Panc1 (cell line): ENCODE measurements around the gene MINK1.
A peak's percentile ranks its signal among the peaks of the same experiment; 100 is the strongest.

Experiments
- TF ChIP-seq, protein P1 (sequence below): fragments of 450-650 bp; IDR thresholded peaks from 2 replicates; pipeline ENCODE4 v1.5.1; 2017; ENCODE audit warnings: mild to moderate bottlenecking
- TF ChIP-seq, protein P2 (sequence below), 2 experiments: IDR thresholded peaks; 2 replicates each; pipeline ENCODE4 v1.6.1; 2011 to 2012; ENCODE audit warnings: low read depth in 2 of 2, control low read depth in 1 of 2, low read length in 1 of 2, mild to moderate bottlenecking in 1 of 2, moderate library complexity in 1 of 2; ENCODE audit not compliant: insufficient read depth in 1 of 2

DNA sequence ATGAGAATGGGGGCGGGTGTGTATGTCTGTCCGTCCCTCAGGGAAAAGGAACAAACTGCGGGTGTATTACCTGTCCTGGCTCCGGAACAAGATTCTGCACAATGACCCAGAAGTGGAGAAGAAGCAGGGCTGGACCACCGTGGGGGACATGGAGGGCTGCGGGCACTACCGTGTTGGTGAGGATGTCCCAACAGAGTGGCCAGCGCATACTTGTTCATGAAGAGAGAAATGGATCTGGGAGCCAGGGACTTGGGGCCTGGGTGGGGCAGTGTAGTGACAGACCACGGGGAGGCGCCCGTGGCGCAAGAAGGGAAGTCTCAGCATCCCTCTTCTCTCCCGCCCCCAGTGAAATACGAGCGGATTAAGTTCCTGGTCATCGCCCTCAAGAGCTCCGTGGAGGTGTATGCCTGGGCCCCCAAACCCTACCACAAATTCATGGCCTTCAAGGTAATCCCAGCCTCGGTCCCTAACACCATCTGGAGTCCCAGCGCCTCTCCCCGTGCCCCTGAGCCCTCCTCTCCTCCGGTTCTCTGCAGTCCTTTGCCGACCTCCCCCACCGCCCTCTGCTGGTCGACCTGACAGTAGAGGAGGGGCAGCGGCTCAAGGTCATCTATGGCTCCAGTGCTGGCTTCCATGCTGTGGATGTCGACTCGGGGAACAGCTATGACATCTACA lies 62.7 kb downstream of the MINK1 start:
- TF ChIP-seq, protein P1, sequence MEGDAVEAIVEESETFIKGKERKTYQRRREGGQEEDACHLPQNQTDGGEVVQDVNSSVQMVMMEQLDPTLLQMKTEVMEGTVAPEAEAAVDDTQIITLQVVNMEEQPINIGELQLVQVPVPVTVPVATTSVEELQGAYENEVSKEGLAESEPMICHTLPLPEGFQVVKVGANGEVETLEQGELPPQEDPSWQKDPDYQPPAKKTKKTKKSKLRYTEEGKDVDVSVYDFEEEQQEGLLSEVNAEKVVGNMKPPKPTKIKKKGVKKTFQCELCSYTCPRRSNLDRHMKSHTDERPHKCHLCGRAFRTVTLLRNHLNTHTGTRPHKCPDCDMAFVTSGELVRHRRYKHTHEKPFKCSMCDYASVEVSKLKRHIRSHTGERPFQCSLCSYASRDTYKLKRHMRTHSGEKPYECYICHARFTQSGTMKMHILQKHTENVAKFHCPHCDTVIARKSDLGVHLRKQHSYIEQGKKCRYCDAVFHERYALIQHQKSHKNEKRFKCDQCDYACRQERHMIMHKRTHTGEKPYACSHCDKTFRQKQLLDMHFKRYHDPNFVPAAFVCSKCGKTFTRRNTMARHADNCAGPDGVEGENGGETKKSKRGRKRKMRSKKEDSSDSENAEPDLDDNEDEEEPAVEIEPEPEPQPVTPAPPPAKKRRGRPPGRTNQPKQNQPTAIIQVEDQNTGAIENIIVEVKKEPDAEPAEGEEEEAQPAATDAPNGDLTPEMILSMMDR, result peak; percentile 62; the same call in 1 of the 2 replicates
- TF ChIP-seq, protein P2, sequence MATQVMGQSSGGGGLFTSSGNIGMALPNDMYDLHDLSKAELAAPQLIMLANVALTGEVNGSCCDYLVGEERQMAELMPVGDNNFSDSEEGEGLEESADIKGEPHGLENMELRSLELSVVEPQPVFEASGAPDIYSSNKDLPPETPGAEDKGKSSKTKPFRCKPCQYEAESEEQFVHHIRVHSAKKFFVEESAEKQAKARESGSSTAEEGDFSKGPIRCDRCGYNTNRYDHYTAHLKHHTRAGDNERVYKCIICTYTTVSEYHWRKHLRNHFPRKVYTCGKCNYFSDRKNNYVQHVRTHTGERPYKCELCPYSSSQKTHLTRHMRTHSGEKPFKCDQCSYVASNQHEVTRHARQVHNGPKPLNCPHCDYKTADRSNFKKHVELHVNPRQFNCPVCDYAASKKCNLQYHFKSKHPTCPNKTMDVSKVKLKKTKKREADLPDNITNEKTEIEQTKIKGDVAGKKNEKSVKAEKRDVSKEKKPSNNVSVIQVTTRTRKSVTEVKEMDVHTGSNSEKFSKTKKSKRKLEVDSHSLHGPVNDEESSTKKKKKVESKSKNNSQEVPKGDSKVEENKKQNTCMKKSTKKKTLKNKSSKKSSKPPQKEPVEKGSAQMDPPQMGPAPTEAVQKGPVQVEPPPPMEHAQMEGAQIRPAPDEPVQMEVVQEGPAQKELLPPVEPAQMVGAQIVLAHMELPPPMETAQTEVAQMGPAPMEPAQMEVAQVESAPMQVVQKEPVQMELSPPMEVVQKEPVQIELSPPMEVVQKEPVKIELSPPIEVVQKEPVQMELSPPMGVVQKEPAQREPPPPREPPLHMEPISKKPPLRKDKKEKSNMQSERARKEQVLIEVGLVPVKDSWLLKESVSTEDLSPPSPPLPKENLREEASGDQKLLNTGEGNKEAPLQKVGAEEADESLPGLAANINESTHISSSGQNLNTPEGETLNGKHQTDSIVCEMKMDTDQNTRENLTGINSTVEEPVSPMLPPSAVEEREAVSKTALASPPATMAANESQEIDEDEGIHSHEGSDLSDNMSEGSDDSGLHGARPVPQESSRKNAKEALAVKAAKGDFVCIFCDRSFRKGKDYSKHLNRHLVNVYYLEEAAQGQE (IDR thresholded peaks at IDR 0.05; ENCODE audit: insufficient read depth in 1 of 2, low read depth in 2 of 2, low read length in 1 of 2), result no peak
